CD14-positive monocyte (primary cell): ENCODE measurements around the gene ARPC2. TPM values are rescaled to one million over a fixed set of nuclear protein-coding genes. Genes with fewer than 3 reads are reported as not detected.

Experiments
- DNase-seq, 3 donors: peaks; one replicate each; pipeline ENCODE4 v3.0.0-alpha.2; 2011 to 2022
- H2AFZ ChIP-seq: 2 replicates; pipeline ENCODE4 v1.6.0; 2012; ENCODE audit warnings: mild to moderate bottlenecking, low read depth, low read length, inconsistent platforms; ENCODE audit not compliant: insufficient read depth, poor library complexity, severe bottlenecking
- H3K27ac ChIP-seq, 2 donors: 1 replicate in 1 of 2; 2 replicates in 1 of 2; pipeline ENCODE4 v1.5.1; 2012 to 2013; ENCODE audit warnings: low read length in 2 of 2, control low read depth in 1 of 2, inconsistent platforms in 1 of 2, low read depth in 1 of 2, mild to moderate bottlenecking in 1 of 2
- H3K27me3 ChIP-seq, 2 donors: one replicate each; pipeline versions ENCODE4 v1.6.0 to v1.6.1; 2011 to 2013; ENCODE audit warnings: low read length in 2 of 2; ENCODE audit not compliant: control insufficient read depth in 2 of 2, insufficient read depth in 2 of 2
- H3K36me3 ChIP-seq, 2 donors: replicated peaks in 1 of 2; 1 replicate in 1 of 2; 2 replicates in 1 of 2; pipeline versions ENCODE4 v1.5.1 to v1.6.1; 2012 to 2013; ENCODE audit warnings: low read length in 2 of 2, control low read depth in 1 of 2, inconsistent platforms in 1 of 2, mild to moderate bottlenecking in 1 of 2; ENCODE audit not compliant: insufficient read depth in 2 of 2, control insufficient read depth in 1 of 2
- H3K4me1 ChIP-seq, 2 donors: 1 replicate in 1 of 2; 2 replicates in 1 of 2; pipeline versions ENCODE4 v1.5.1 to v1.6.1; 2012 to 2013; ENCODE audit warnings: low read length in 2 of 2, control low read depth in 1 of 2, inconsistent platforms in 1 of 2, mild to moderate bottlenecking in 1 of 2, moderate library complexity in 1 of 2; ENCODE audit not compliant: insufficient read depth in 2 of 2, control insufficient read depth in 1 of 2
- H3K4me2 ChIP-seq: replicated peaks from 2 replicates; pipeline ENCODE3; 2012; ENCODE audit warnings: low read length, moderate library complexity, mild to moderate bottlenecking; ENCODE audit not compliant: poor library complexity, severe bottlenecking; ENCODE audit errors: extremely low read depth
- H3K4me3 ChIP-seq, 3 experiments: fragments of 200-600 bp in 1 of 3; sonication (generic) in 1 of 3; replicated peaks in 1 of 3; 1 replicate in 2 of 3; 2 replicates in 1 of 3; pipeline ENCODE4 v1.5.1; 2011 to 2013; ENCODE audit warnings: low read length in 3 of 3, mild to moderate bottlenecking in 3 of 3, control low read depth in 2 of 3, low read depth in 2 of 3, inconsistent platforms in 1 of 3, moderate library complexity in 1 of 3
- H3K79me2 ChIP-seq: 2 replicates; pipeline ENCODE4 v1.6.0; 2012; ENCODE audit warnings: mild to moderate bottlenecking, control low read depth, inconsistent platforms, low read length, moderate library complexity; ENCODE audit not compliant: insufficient read depth
- H3K9ac ChIP-seq: 2 replicates; pipeline ENCODE4 v1.6.0; 2017; ENCODE audit warnings: low read length, mild to moderate bottlenecking; ENCODE audit not compliant: insufficient read depth, poor library complexity, severe bottlenecking
- H3K9me3 ChIP-seq, 2 donors: replicated peaks in 1 of 2; 1 replicate in 1 of 2; 2 replicates in 1 of 2; pipeline versions ENCODE4 v1.5.1 to v1.6.1; 2012 to 2013; ENCODE audit warnings: low read length in 2 of 2, control low read depth in 1 of 2; ENCODE audit not compliant: control insufficient read depth in 1 of 2, insufficient read depth in 1 of 2
- H4K20me1 ChIP-seq: 2 replicates; pipeline ENCODE4 v1.6.0; 2012; ENCODE audit warnings: mild to moderate bottlenecking, low read length, control low read depth, moderate library complexity; ENCODE audit not compliant: insufficient read depth
- H3K27ac Mint-ChIP-seq, 7 donors: one replicate each; pipeline ENCODE4 v1.8.0; 2020; ENCODE audit warnings: mild to moderate bottlenecking in 7 of 7, mixed read lengths in 7 of 7, moderate library complexity in 6 of 7, inconsistent platforms in 2 of 7
- H3K27me3 Mint-ChIP-seq, 3 donors: one replicate each; pipeline ENCODE4 v1.8.0; 2021 to 2022; ENCODE audit warnings: low read depth in 3 of 3, mild to moderate bottlenecking in 3 of 3, mixed read lengths in 3 of 3, moderate library complexity in 3 of 3, inconsistent platforms in 1 of 3
- H3K36me3 Mint-ChIP-seq, 2 donors: one replicate each; pipeline ENCODE4 v1.8.0; 2020; ENCODE audit warnings: mixed read lengths in 2 of 2, inconsistent platforms in 1 of 2, mild to moderate bottlenecking in 1 of 2
- H3K4me1 Mint-ChIP-seq: one replicate; pipeline ENCODE4 v1.8.0; 2020; ENCODE audit warnings: mild to moderate bottlenecking, mixed read lengths
- H3K4me3 Mint-ChIP-seq, 2 donors: one replicate each; pipeline ENCODE4 v1.8.0; 2020; ENCODE audit warnings: mild to moderate bottlenecking in 2 of 2, mixed read lengths in 2 of 2, moderate library complexity in 1 of 2
- H3K9me3 Mint-ChIP-seq, 7 donors: one replicate each; pipeline ENCODE4 v1.8.0; 2020 to 2022; ENCODE audit warnings: mixed read lengths in 7 of 7, mild to moderate bottlenecking in 6 of 7, moderate library complexity in 6 of 7, inconsistent platforms in 2 of 7
- WGBS: methylation state at CpG from one replicate; pipeline ENCODE4 v1.1.5; 2013; ENCODE audit warnings: missing lambda C conversion rate; ENCODE audit not compliant: insufficient coverage; 5-methylcytosine and 5-hydroxymethylcytosine counted together
- intact Hi-C, 2 donors: fragments of 100-400 bp; cut with micrococcal nuclease; formaldehyde crosslinking; loops; one replicate each; pipeline versions ENCODE4 v1.15.0 to v1.15.1; 2023
- polyA plus RNA-seq, 3 donors: library from polyadenylated mRNA; depleted of rRNA in 1 of 3; unstranded in 2 of 3; stranded (reverse) in 1 of 3; fragments of 300-500 nt in 2 of 3; fragments of >200 nt in 1 of 3; fragmentation: Illumina TruSeq in 2 of 3; gene quantifications; 1 replicate in 2 of 3; 2 replicates in 1 of 3; pipeline ENCODE4 v1.2.3, GENCODE V29; 2012 to 2021
- TF ChIP-seq, protein P1 (sequence below): fragments of 200-600 bp; IDR thresholded peaks from one replicate; pipeline ENCODE4 v1.8.0; 2022; ENCODE audit warnings: antibody characterized with exemption, mild to moderate bottlenecking

ARPC2 gene
- polyA plus RNA-seq, 3 donors, result 640 to 1,227 (median 1,162) TPM

DNA sequence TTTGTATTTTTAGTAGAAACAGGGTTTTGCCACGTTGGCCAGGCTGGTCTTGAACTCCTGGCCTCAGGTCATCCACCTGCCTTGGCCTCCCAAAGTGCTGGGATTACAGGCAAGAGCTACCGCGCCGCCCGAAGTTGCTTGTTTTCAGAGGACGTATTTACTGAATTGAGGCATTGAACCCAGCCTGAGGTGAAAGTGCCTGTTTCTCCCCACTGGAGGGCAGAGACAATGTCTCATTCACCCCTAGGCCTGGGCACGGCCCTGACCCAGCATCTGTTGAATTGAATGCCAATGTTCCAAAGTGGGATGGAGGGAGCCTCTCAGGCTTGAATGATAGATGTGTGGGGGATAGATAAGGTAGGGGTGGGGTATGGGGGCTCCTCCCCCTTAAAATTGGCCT is 79.9 kb downstream of the ARPC2 start:
- Histone ChIP-seq H3K36me3 (no peaks in the 10 kb centered on the region), H3K4me3 (no peak overlapping the region), H3K4me2 (no peak overlapping the region), H3K4me1 (peaks cover 26 to 37% of the 10 kb centered on the region in 2 donors), H2AFZ (no peak overlapping the region), H3K9me3 (no peaks in the 10 kb centered on the region), H3K27ac (no peak overlapping the region), H4K20me1 (no peaks in the 10 kb centered on the region), H3K27me3 (no peaks in the 10 kb centered on the region), H3K9ac (no peak overlapping the region), H3K79me2 (peaks cover 5% of the 10 kb centered on the region)
- Mint-ChIP-seq H3K9me3 (peaks cover 0 to 2% (median 0%) of the 10 kb centered on the region in 7 donors), H3K27ac (no peak overlapping the region), H3K36me3 (no peaks in the 10 kb centered on the region), H3K27me3 (peaks cover 0 to 4% (median 2%) of the 10 kb centered on the region in 3 donors), H3K4me3 (no peak overlapping the region), H3K4me1 (peaks cover 32% of the 10 kb centered on the region)
- 96% methylated on average over 6 of the region's 7 CpGs for WGBS
- TF ChIP-seq, protein P1, sequence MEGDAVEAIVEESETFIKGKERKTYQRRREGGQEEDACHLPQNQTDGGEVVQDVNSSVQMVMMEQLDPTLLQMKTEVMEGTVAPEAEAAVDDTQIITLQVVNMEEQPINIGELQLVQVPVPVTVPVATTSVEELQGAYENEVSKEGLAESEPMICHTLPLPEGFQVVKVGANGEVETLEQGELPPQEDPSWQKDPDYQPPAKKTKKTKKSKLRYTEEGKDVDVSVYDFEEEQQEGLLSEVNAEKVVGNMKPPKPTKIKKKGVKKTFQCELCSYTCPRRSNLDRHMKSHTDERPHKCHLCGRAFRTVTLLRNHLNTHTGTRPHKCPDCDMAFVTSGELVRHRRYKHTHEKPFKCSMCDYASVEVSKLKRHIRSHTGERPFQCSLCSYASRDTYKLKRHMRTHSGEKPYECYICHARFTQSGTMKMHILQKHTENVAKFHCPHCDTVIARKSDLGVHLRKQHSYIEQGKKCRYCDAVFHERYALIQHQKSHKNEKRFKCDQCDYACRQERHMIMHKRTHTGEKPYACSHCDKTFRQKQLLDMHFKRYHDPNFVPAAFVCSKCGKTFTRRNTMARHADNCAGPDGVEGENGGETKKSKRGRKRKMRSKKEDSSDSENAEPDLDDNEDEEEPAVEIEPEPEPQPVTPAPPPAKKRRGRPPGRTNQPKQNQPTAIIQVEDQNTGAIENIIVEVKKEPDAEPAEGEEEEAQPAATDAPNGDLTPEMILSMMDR, result no peak
- no peak for DNase-seq
- intact Hi-C loops, result no loop called here

DNA sequence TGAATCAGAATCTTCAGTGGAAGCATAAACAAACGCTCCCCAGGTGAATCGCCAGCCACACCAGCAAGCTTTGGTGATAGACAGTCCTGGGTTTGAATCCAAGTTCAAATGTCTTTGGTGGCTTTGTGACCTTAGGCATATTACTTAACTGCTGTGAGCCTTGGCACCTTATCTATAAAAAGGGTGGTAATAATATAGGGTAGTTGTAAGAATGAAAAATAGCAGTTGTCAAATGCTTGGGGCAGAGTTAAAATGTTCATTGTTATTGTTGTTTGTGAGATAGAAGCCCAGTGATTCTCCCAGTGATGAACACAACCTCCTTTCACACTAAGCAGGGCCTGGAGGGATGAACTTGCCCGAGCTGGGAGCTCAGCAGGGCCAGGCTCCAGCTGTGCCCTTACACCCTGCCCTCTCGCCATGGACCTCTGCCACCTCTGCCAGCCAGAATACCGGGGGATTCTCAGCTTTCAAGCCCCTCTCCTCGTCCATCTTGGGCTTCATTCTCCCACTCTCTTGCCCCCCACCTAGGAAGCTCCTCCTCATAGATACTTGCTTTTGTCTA is 81.4 kb downstream of the ARPC2 start:
- Histone ChIP-seq H3K4me2 (no peak overlapping the region), H4K20me1 (no peaks in the 10 kb centered on the region), H3K4me3 (no peak overlapping the region), H3K27me3 (no peaks in the 10 kb centered on the region), H3K9me3 (no peaks in the 10 kb centered on the region), H3K27ac (no peak overlapping the region), H3K9ac (no peak overlapping the region), H2AFZ (no peak overlapping the region), H3K79me2 (no peaks in the 10 kb centered on the region), H3K36me3 (no peaks in the 10 kb centered on the region), H3K4me1 (peaks cover 16 to 22% of the 10 kb centered on the region in 2 donors)
- Mint-ChIP-seq H3K27me3 (peaks cover 0 to 4% (median 2%) of the 10 kb centered on the region in 3 donors), H3K4me3 (no peak overlapping the region), H3K36me3 (no peaks in the 10 kb centered on the region), H3K9me3 (peaks cover 0 to 2% (median 0%) of the 10 kb centered on the region in 7 donors), H3K4me1 (peaks cover 24% of the 10 kb centered on the region), H3K27ac (no peak overlapping the region)
- intact Hi-C loops, result no loop called here
- no peak for DNase-seq
- WGBS, result 98% methylated on average over 6 of the region's 6 CpGs
- TF ChIP-seq, protein P1, result no peak
